ENCODE results near the gene TXNDC11. TPM values are rescaled to one million over a fixed set of nuclear protein-coding genes. Genes with fewer than 3 reads are reported as not detected.

TXNDC11 gene
- total RNA-seq, 8 experiments from 2014 or later = 10.6 to 30.5 (median 20.3) TPM

DNA sequence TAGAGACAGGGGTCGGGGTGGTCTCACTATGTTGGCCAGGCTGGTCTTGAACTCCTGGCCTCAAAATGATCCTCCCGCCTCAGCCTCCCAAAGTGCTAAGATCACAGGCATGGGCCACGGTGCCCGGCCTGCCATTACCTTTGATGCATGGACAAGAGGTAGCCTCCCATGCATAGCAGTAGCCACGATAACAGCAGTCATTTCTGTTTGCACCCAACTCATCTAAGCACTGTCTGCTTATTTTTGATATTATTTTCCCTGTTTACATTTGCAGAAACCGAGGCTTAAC is 111.9 kb downstream of the TXNDC11 start:
- no peak overlapping the region for H3K27ac ChIP-seq
- WGBS, 10 experiments = 30 to 100% (median 70%) methylated on average over 1 to 3 of the region's 6 CpGs; no CpG with 5 or more reads in 4 of the 10 experiments
- H3K4me3 ChIP-seq = no peak overlapping the region
- in situ Hi-C loops (cut with MboI; ENCODE audit: low pct_unique_long_range_greater_than_20kb in 2 of 9, low sequenced_read_pairs in 9 of 9, unreplicated experiment in 9 of 9) = loop anchor here in 2 of 9 experiments (25.0 kb wide), 3 partner anchors 193 to 668 kb away; no protein-coding TSS in a partner anchor
- ATAC-seq (replicated peaks in 6 of 8) = no peak
- H3K4me1 ChIP-seq (replicated peaks in 1 of 2) = peaks cover 9 to 11% of the 10 kb centered on the region in 2 donors

DNA sequence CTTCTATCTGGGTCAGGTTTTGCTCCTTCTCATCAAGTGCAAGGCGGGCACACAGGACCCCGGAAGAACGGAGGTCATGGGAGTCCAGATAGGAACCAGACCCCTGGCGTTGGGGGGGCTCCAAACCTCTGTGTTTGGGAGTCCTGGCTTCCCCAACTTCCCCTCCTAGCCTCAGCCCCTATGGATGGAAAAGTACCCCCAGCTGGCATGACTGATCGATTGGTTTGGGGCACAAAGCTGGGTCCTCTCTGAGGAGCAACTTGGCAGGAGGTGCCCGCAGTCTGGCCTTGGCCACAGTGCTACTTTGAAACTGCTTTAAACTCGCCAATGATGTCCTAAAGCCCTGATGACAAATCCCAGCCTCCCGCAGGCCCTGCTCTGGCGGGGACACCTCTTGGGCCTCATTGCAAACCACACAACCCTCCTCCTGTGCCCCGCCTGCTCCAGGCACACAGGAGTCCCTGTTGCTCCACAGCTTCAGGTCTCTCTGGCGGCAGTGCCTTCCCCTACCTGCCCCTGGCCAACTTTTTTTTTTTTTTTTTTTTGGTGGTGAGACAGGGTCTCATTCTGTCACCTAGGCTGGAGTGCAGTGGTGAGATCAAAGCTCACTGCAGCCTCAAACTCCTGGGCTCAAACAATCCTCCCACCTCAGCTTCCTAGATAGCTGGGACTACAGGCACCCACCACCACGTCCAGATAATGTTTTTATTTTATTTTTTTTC is 112.5 kb downstream of the TXNDC11 start:
- no peak overlapping the region for H3K4me3 ChIP-seq
- peaks cover 9 to 11% of the 10 kb centered on the region in 2 donors for H3K4me1 ChIP-seq (replicated peaks in 1 of 2)
- WGBS, 10 experiments = 20 to 100% (median 60%) methylated on average over 1 to 6 of the region's 12 CpGs; no CpG with 5 or more reads in 1 of the 10 experiments
- H3K27ac ChIP-seq = no peak overlapping the region
- in situ Hi-C loops (cut with MboI; ENCODE audit: low pct_unique_long_range_greater_than_20kb in 2 of 9, low sequenced_read_pairs in 9 of 9, unreplicated experiment in 9 of 9) = loop anchor here in 2 of 9 experiments (25.0 kb wide), 3 partner anchors 193 to 668 kb away; no protein-coding TSS in a partner anchor
- no peak for ATAC-seq (replicated peaks in 6 of 8)

Other genes with a start within 250 kb of the TXNDC11 start
- gene LITAF, start 155.9 kb downstream of the TXNDC11 start, total RNA-seq = 10 to 100 TPM; 11.0 to 73.6 (median 27.5) TPM
- 10 to 100 TPM in 5 of 8 experiments, 1 to 10 TPM in 3; 3.4 to 99.4 (median 35.5) TPM for gene SNN, start 74.4 kb downstream of the TXNDC11 start, total RNA-seq
- gene ZC3H7A, start 54.4 kb upstream of the TXNDC11 start, total RNA-seq = 10 to 100 TPM; 23.0 to 82.7 (median 39.3) TPM
- 100 to 1,000 TPM in 6 of 8 experiments, 10 to 100 TPM in 2; 89.3 to 243 (median 124) TPM for gene RSL1D1, start 108.7 kb upstream of the TXNDC11 start, total RNA-seq
- gene GSPT1, start 173.1 kb upstream of the TXNDC11 start, total RNA-seq = 100 to 1,000 TPM in 2 of 8 experiments, 10 to 100 TPM in 6; 37.9 to 157 (median 78.0) TPM
- 10 to 100 TPM in 1 of 8 experiments, 1 to 10 TPM in 5, under 1 TPM in 1, not detected in 1; 0.97 to 15.7 (median 7.9) TPM for gene NPIPB2, start 199.2 kb upstream of the TXNDC11 start, total RNA-seq
- gene TNFRSF17, start 222.4 kb upstream of the TXNDC11 start, total RNA-seq = under 1 TPM in 4 of 8 experiments, not detected in 4; 0.38 to 0.84 (median 0.45) TPM
- gene SNX29, start 233.9 kb upstream of the TXNDC11 start, total RNA-seq = 10 to 100 TPM in 2 of 8 experiments, 1 to 10 TPM in 6; 6.2 to 11.8 (median 9.2) TPM